Activated naive CD4-positive, alpha-beta T cell treated with anti-CD3 and anti-CD28 coated beads, Interleukin-2, amount 50 U/mL, for 72 hours (primary cell): ENCODE results near the gene ZNF581. TPM values are rescaled to one million over a fixed set of nuclear protein-coding genes. Genes with fewer than 3 reads are reported as not detected.

ENCODE experiments used
- total RNA-seq, 2 donors: library from RNA; stranded (reverse); gene quantifications; one replicate each; pipeline ENCODE4 v1.2.3, GENCODE V29; 2022

Gene ZNF581
- total RNA-seq, 2 donors from 2014 or later = 39.9 to 40.0 TPM

Other genes with a start within 250 kb of the ZNF581 start
- 100 to 1,000 TPM; 192 to 343 TPM for gene UBE2S, start 235.9 kb upstream of the ZNF581 start, total RNA-seq
- not detected for gene SHISA7, start 200.3 kb upstream of the ZNF581 start, total RNA-seq
- gene ISOC2, start 182.0 kb upstream of the ZNF581 start, total RNA-seq = 10 to 100 TPM; 22.1 to 41.5 TPM
- not detected for gene C19orf85, start 178.9 kb upstream of the ZNF581 start, total RNA-seq
- 10 to 100 TPM in 1 of 2 donors, 1 to 10 TPM in 1; 7.4 to 14.2 TPM for gene ZNF628, start 167.0 kb upstream of the ZNF581 start, total RNA-seq
- 10 to 100 TPM in 1 of 2 donors, 1 to 10 TPM in 1; 5.1 to 18.2 TPM for gene NAT14, start 158.5 kb upstream of the ZNF581 start, total RNA-seq
- under 1 TPM; 0.39 to 0.53 TPM for gene SSC5D, start 155.2 kb upstream of the ZNF581 start, total RNA-seq
- not detected for gene SBK2, start 106.5 kb upstream of the ZNF581 start, total RNA-seq
- gene SBK3, start 98.1 kb upstream of the ZNF581 start, total RNA-seq = not detected
- 10 to 100 TPM in 1 of 2 donors, 1 to 10 TPM in 1; 8.7 to 10.1 TPM for gene ZNF579, start 62.8 kb upstream of the ZNF581 start, total RNA-seq
- 10 to 100 TPM; 10.2 to 12.3 TPM for gene FIZ1, start 44.1 kb upstream of the ZNF581 start, total RNA-seq
- gene ZNF524, start 43.4 kb upstream of the ZNF581 start, total RNA-seq = 10 to 100 TPM; 21.4 to 29.7 TPM
- 10 to 100 TPM; 13.7 to 15.5 TPM for gene ZNF865, start 38.0 kb upstream of the ZNF581 start, total RNA-seq
- gene ZNF784, start 19.1 kb upstream of the ZNF581 start, total RNA-seq = 1 to 10 TPM; 3.6 to 3.9 TPM
- 10 to 100 TPM; 18.2 to 33.9 TPM for gene ZNF580, start 2.6 kb upstream of the ZNF581 start, total RNA-seq
- 10 to 100 TPM in 1 of 2 donors, 1 to 10 TPM in 1; 2.9 to 13.6 TPM for gene CCDC106, start 4.6 kb downstream of the ZNF581 start, total RNA-seq
- gene U2AF2, start 11.4 kb downstream of the ZNF581 start, total RNA-seq = 100 to 1,000 TPM; 270 to 312 TPM
- 10 to 100 TPM; 23.1 to 46.4 TPM for gene EPN1, start 31.6 kb downstream of the ZNF581 start, total RNA-seq
- under 1 TPM in 1 of 2 donors, not detected in 1; 0.09 TPM for gene NLRP9, start 94.8 kb downstream of the ZNF581 start, total RNA-seq
- gene RFPL4A, start 115.4 kb downstream of the ZNF581 start, total RNA-seq = not detected
- gene RFPL4AL1, start 125.5 kb downstream of the ZNF581 start, total RNA-seq = not detected
- gene NLRP11, start 188.3 kb downstream of the ZNF581 start, total RNA-seq = under 1 TPM in 1 of 2 donors, not detected in 1; 0.08 TPM
- gene NLRP4, start 192.9 kb downstream of the ZNF581 start, total RNA-seq = not detected